Small intestine (tissue), 7 donors: ENCODE results near the gene CFAP99. TPM values are rescaled to one million over a fixed set of nuclear protein-coding genes. Genes with fewer than 3 reads are reported as not detected.

Source experiments
- DNase-seq, 2 donors: peaks; one replicate each; pipeline versions ENCODE4 v3.0.0 to v3.0.0-alpha.2; 2013
- FAIRE-seq: peaks from 2 replicates; lab custom pipeline; 2012; peaks lifted over from hg19 to GRCh38; lab: Jason Lieb, UNC
- H3K27ac ChIP-seq, 3 donors: one replicate each; pipeline ENCODE4 v1.5.1; 2013; ENCODE audit warnings: low read length in 2 of 3, mild to moderate bottlenecking in 2 of 3, control low read depth in 1 of 3, inconsistent platforms in 1 of 3, low read depth in 1 of 3, moderate library complexity in 1 of 3
- H3K27me3 ChIP-seq, 3 donors: one replicate each; pipeline ENCODE4 v1.6.1; 2013; ENCODE audit warnings: low read length in 3 of 3, inconsistent platforms in 1 of 3; ENCODE audit not compliant: control insufficient read depth in 3 of 3, insufficient read depth in 3 of 3
- H3K36me3 ChIP-seq, 3 donors: one replicate each; pipeline ENCODE4 v1.6.1; 2013; ENCODE audit warnings: low read length in 3 of 3, inconsistent platforms in 1 of 3, low read depth in 1 of 3, mild to moderate bottlenecking in 1 of 3, moderate library complexity in 1 of 3; ENCODE audit not compliant: control insufficient read depth in 3 of 3, insufficient read depth in 2 of 3
- H3K4me1 ChIP-seq, 3 donors: one replicate each; pipeline ENCODE4 v1.6.1; 2013; ENCODE audit warnings: low read length in 2 of 3, inconsistent platforms in 1 of 3, low read depth in 1 of 3, mild to moderate bottlenecking in 1 of 3, moderate library complexity in 1 of 3; ENCODE audit not compliant: control insufficient read depth in 3 of 3, insufficient read depth in 2 of 3
- H3K4me3 ChIP-seq, 3 donors: one replicate each; pipeline ENCODE4 v1.5.1; 2013; ENCODE audit warnings: low read length in 3 of 3, control low read depth in 1 of 3, inconsistent platforms in 1 of 3, low read depth in 1 of 3, mild to moderate bottlenecking in 1 of 3, moderate library complexity in 1 of 3
- H3K9me3 ChIP-seq, 2 donors: one replicate each; pipeline ENCODE4 v1.6.1; 2013; ENCODE audit warnings: low read depth in 1 of 2, low read length in 1 of 2; ENCODE audit not compliant: control insufficient read depth in 2 of 2, insufficient read depth in 1 of 2
- WGBS, 3 donors: extraction: QIAGEN DNeasy Blood & Tissue Kit; methylation state at CpG; one replicate each; pipeline ENCODE4 v1.1.7; 2013; 5-methylcytosine and 5-hydroxymethylcytosine counted together
- polyA plus RNA-seq, 4 donors: library from polyadenylated mRNA; stranded (reverse) in 3 of 4; unstranded in 1 of 4; fragments of 200-250 nt in 3 of 4; fragments of 120-200 nt in 1 of 4; gene quantifications; one replicate each; pipeline versions ENCODE4 v1.2.1 to v1.2.3, GENCODE V29; 2013
- donor health status: healthy with polysubstance abuse.
- donor health status: control.
- donor health status: control.
- donor health status: Bipolar disorder and iron deficiency.
- donor health status: healthy.

The CFAP99 gene
- polyA plus RNA-seq, 4 donors = 0.15 to 0.67 (median 0.16) TPM; not detected in 1

- H3K9me3 ChIP-seq = no peaks in the 10 kb centered on the region
- no peaks in the 10 kb centered on the region for H3K4me1 ChIP-seq
- H3K4me3 ChIP-seq = no peak overlapping the region
- no peak overlapping the region for H3K27ac ChIP-seq
- H3K27me3 ChIP-seq = peaks cover 0 to 2% (median 0%) of the 10 kb centered on the region in 3 donors
- 93 to 96% (median 94%) methylated on average over 17 of the region's 17 CpGs for WGBS, 3 donors
- H3K36me3 ChIP-seq = no peaks in the 10 kb centered on the region
- DNase-seq (no peak), FAIRE-seq (no peak)
These were observed 31.5 kb upstream of the CFAP99 start for GRCh38 chr4:2387218-2387617.

- Histone ChIP-seq H3K27me3 (peaks cover 0 to 2% (median 0%) of the 10 kb centered on the region in 3 donors), H3K27ac (no peak overlapping the region), H3K4me1 (no peaks in the 10 kb centered on the region), H3K4me3 (no peak overlapping the region), H3K36me3 (no peaks in the 10 kb centered on the region), H3K9me3 (no peaks in the 10 kb centered on the region)
- no peak for DNase-seq
- 92 to 95% (median 92%) methylated on average over 12 of the region's 12 CpGs for WGBS, 3 donors
- FAIRE-seq = no peak
These were observed 30.9 kb upstream of the CFAP99 start for GRCh38 chr4:2387829-2388228.

GRCh38 chr4:2388429-2389182, 30.1 kb upstream of the CFAP99 start:
- no peak overlapping the region for H3K27ac ChIP-seq
- H3K36me3 ChIP-seq = no peaks in the 10 kb centered on the region
- H3K4me3 ChIP-seq = no peak overlapping the region
- FAIRE-seq = no peak
- H3K27me3 ChIP-seq = peaks cover 0 to 2% (median 0%) of the 10 kb centered on the region in 3 donors
- H3K4me1 ChIP-seq = peaks cover 0 to 5% (median 0%) of the 10 kb centered on the region in 3 donors
- no peak for DNase-seq
- no peaks in the 10 kb centered on the region for H3K9me3 ChIP-seq
- 64 to 84% (median 80%) methylated on average over 9 of the region's 9 CpGs for WGBS, 3 donors

GRCh38 chr4:2389691-2390090, 29.1 kb upstream of the CFAP99 start:
- no peak overlapping the region for H3K4me3 ChIP-seq

GRCh38 chr4:2390146-2390545, 28.6 kb upstream of the CFAP99 start:
- FAIRE-seq (no peak), DNase-seq (no peak)
- Histone ChIP-seq H3K4me3 (no peak overlapping the region), H3K9me3 (no peaks in the 10 kb centered on the region), H3K27ac (no peak overlapping the region), H3K4me1 (peaks cover 0 to 7% (median 5%) of the 10 kb centered on the region in 3 donors), H3K36me3 (no peaks in the 10 kb centered on the region), H3K27me3 (peaks cover 0 to 2% (median 0%) of the 10 kb centered on the region in 3 donors)
- WGBS, 3 donors = 59 to 71% (median 69%) methylated on average over 9 of the region's 9 CpGs

More at GRCh38 chr4:2389691-2390090, 29.1 kb upstream of the CFAP99 start:
- no peaks in the 10 kb centered on the region for H3K9me3 ChIP-seq
- WGBS, 3 donors = 81 to 89% (median 86%) methylated on average over 9 of the region's 9 CpGs
- no peak for DNase-seq
- H3K4me1 ChIP-seq = peaks cover 0 to 7% (median 5%) of the 10 kb centered on the region in 3 donors
- H3K27me3 ChIP-seq = peaks cover 0 to 2% (median 0%) of the 10 kb centered on the region in 3 donors
- H3K36me3 ChIP-seq = no peaks in the 10 kb centered on the region
- no peak overlapping the region for H3K27ac ChIP-seq
- FAIRE-seq = no peak

GRCh38 chr4:2390784-2391421, 27.9 kb upstream of the CFAP99 start:
- H3K36me3 ChIP-seq = no peaks in the 10 kb centered on the region
- no peak for FAIRE-seq
- WGBS, 3 donors = 49 to 83% (median 64%) methylated on average over 19 to 20 of the region's 20 CpGs

GRCh38 chr4:2393353-2394270, 25.1 kb upstream of the CFAP99 start:
- Histone ChIP-seq H3K4me3 (peak overlapping the region in 1 of 3 donors; percentile 20), H3K4me1 (peaks cover 0 to 11% (median 7%) of the 10 kb centered on the region in 3 donors), H3K27ac (no peak overlapping the region), H3K27me3 (peaks cover 0 to 2% (median 0%) of the 10 kb centered on the region in 3 donors), H3K36me3 (no peaks in the 10 kb centered on the region), H3K9me3 (no peaks in the 10 kb centered on the region)
- FAIRE-seq (no peak), DNase-seq (peak; percentile 48 to 64)
- WGBS, 3 donors = 19 to 22% (median 20%) methylated on average over 28 of the region's 28 CpGs

More at GRCh38 chr4:2390784-2391421, 27.9 kb upstream of the CFAP99 start:
- no peaks in the 10 kb centered on the region for H3K9me3 ChIP-seq
- no peak for DNase-seq
- peaks cover 0 to 2% (median 0%) of the 10 kb centered on the region in 3 donors for H3K27me3 ChIP-seq
- no peak overlapping the region for H3K4me3 ChIP-seq
- H3K4me1 ChIP-seq = peaks cover 0 to 11% (median 7%) of the 10 kb centered on the region in 3 donors
- no peak overlapping the region for H3K27ac ChIP-seq

GRCh38 chr4:2394528-2394927, 24.2 kb upstream of the CFAP99 start:
- Histone ChIP-seq H3K36me3 (no peaks in the 10 kb centered on the region), H3K4me1 (peaks cover 0 to 11% (median 7%) of the 10 kb centered on the region in 3 donors), H3K27ac (no peak overlapping the region), H3K27me3 (peaks cover 0 to 2% (median 0%) of the 10 kb centered on the region in 3 donors), H3K4me3 (no peak overlapping the region), H3K9me3 (no peaks in the 10 kb centered on the region)
- FAIRE-seq (no peak), DNase-seq (no peak)
- WGBS, 3 donors = 91 to 95% (median 92%) methylated on average over 17 of the region's 17 CpGs
